Nephron progenitor cell (in vitro differentiated cells): ENCODE data around the gene NTM.

Experiments used
- DNase-seq: peaks from one replicate; pipeline ENCODE4 v3.0.0; 2021
- H3K27ac Mint-ChIP-seq: 2 replicates; pipeline ENCODE4 v1.8.0; 2021; ENCODE audit warnings: mild to moderate bottlenecking, moderate library complexity, mixed read lengths
- H3K27me3 Mint-ChIP-seq: 2 replicates; pipeline ENCODE4 v1.8.0; 2021; ENCODE audit warnings: mild to moderate bottlenecking, low read depth, mixed read lengths; ENCODE audit not compliant: poor library complexity
- H3K36me3 Mint-ChIP-seq: 2 replicates; pipeline ENCODE4 v1.8.0; 2021; ENCODE audit warnings: low read depth, mixed read lengths
- H3K4me1 Mint-ChIP-seq: 2 replicates; pipeline ENCODE4 v1.8.0; 2021; ENCODE audit warnings: mixed read lengths
- H3K4me3 Mint-ChIP-seq: 2 replicates; pipeline ENCODE4 v1.8.0; 2021; ENCODE audit warnings: mild to moderate bottlenecking, moderate library complexity, mixed read lengths
- H3K9me3 Mint-ChIP-seq: 2 replicates; pipeline ENCODE4 v1.8.0; 2021; ENCODE audit warnings: mild to moderate bottlenecking, moderate library complexity, mixed read lengths
- TF ChIP-seq, protein P1 (sequence below): fragments of 200-600 bp; sonication (generic); IDR thresholded peaks from 2 replicates; pipeline ENCODE4 v1.5.0; 2021; ENCODE audit warnings: antibody characterized with exemption

NTM gene

GRCh38 chr11:131810541-131810940 is 440.1 kb downstream of the NTM start:
- Mint-ChIP-seq H3K27ac (no peak overlapping the region), H3K36me3 (no peaks in the 10 kb centered on the region), H3K9me3 (no peaks in the 10 kb centered on the region), H3K27me3 (no peaks in the 10 kb centered on the region), H3K4me1 (peaks cover 11% of the 10 kb centered on the region), H3K4me3 (no peak overlapping the region)
- TF ChIP-seq, protein P1, sequence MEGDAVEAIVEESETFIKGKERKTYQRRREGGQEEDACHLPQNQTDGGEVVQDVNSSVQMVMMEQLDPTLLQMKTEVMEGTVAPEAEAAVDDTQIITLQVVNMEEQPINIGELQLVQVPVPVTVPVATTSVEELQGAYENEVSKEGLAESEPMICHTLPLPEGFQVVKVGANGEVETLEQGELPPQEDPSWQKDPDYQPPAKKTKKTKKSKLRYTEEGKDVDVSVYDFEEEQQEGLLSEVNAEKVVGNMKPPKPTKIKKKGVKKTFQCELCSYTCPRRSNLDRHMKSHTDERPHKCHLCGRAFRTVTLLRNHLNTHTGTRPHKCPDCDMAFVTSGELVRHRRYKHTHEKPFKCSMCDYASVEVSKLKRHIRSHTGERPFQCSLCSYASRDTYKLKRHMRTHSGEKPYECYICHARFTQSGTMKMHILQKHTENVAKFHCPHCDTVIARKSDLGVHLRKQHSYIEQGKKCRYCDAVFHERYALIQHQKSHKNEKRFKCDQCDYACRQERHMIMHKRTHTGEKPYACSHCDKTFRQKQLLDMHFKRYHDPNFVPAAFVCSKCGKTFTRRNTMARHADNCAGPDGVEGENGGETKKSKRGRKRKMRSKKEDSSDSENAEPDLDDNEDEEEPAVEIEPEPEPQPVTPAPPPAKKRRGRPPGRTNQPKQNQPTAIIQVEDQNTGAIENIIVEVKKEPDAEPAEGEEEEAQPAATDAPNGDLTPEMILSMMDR: no peak
- no peak for DNase-seq

DNA sequence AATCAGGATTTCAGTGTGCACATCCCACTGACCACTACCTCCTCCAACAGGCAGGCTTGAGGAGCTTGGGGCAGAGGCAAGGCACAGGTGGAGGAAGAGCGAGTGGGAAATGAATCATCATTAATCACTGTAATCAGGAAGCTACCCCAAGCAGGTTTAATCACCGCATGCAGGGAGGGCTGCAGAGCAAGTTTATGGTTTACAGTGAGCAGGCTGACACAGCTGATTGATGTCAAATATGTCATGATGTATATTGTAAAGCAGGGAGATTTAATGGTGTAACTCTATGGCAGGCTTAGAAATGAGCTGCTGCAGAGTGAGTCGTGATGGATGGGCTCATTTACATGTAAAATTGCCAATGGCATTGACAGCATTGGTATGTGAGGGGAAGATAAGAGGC is 441.0 kb downstream of the NTM start:
- Mint-ChIP-seq H3K4me1 (peaks cover 20% of the 10 kb centered on the region), H3K36me3 (no peaks in the 10 kb centered on the region), H3K9me3 (no peaks in the 10 kb centered on the region), H3K27me3 (no peaks in the 10 kb centered on the region), H3K4me3 (no peak overlapping the region), H3K27ac (no peak overlapping the region)
- no peak for DNase-seq
- TF ChIP-seq, protein P1: no peak

GRCh38 chr11:131814108-131814507 is 443.7 kb downstream of the NTM start:
- Mint-ChIP-seq H3K36me3 (no peaks in the 10 kb centered on the region), H3K9me3 (no peaks in the 10 kb centered on the region), H3K4me1 (peaks cover 26% of the 10 kb centered on the region), H3K27me3 (no peaks in the 10 kb centered on the region), H3K27ac (no peak overlapping the region), H3K4me3 (no peak overlapping the region)
- TF ChIP-seq, protein P1: no peak
- no peak for DNase-seq

DNA sequence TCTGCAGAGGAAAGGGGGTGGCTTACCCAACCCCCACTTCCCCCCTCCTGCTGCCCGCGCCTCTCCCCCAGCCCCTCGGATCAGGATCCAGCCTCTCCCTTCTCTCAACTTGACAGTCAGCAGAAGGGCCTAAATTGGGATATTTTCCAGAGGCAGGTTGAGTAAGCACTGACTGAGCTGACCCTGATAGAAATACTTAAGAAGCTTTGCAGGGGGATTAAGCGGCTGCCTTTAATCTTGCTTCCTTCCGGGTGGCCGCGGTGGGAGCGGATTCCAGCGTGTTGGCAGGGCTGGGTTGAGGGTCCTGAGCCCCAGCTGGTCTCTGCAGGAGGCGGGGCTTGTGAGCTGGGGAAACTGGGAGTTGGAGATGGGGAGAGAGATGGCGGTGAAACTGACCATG is 445.2 kb downstream of the NTM start:
- peaks cover 6% of the 10 kb centered on the region for H3K27me3 Mint-ChIP-seq
- no peak overlapping the region for H3K4me3 Mint-ChIP-seq
- no peaks in the 10 kb centered on the region for H3K9me3 Mint-ChIP-seq
- DNase-seq: peak; percentile 24
- no peak overlapping the region for H3K27ac Mint-ChIP-seq
- TF ChIP-seq, protein P1: no peak
- no peaks in the 10 kb centered on the region for H3K36me3 Mint-ChIP-seq
- H3K4me1 Mint-ChIP-seq: peaks cover 26% of the 10 kb centered on the region

DNA sequence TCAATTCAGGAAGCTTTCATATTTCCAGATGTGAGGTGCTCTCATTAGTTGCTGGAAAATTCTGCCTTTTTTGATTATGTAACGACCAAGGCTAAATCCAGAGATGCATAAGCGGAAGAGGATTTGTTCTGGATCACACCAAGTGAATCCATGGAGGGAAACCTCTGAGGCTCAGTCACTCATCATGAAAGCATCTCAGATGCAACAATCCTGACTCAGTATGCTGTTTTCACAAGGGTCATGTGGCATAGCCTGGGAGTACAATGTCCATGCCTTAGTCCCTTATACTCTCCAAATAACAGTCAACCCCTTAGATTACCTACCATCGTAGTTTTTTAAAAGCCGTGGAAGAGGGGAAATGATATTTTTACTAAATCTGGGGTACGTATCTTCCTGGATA is 445.6 kb downstream of the NTM start:
- H3K4me1 Mint-ChIP-seq: peaks cover 26% of the 10 kb centered on the region
- H3K9me3 Mint-ChIP-seq: no peaks in the 10 kb centered on the region
- H3K36me3 Mint-ChIP-seq: no peaks in the 10 kb centered on the region
- H3K27ac Mint-ChIP-seq: no peak overlapping the region
- peaks cover 6% of the 10 kb centered on the region for H3K27me3 Mint-ChIP-seq
- DNase-seq: no peak
- no peak overlapping the region for H3K4me3 Mint-ChIP-seq
- TF ChIP-seq, protein P1: no peak

DNA sequence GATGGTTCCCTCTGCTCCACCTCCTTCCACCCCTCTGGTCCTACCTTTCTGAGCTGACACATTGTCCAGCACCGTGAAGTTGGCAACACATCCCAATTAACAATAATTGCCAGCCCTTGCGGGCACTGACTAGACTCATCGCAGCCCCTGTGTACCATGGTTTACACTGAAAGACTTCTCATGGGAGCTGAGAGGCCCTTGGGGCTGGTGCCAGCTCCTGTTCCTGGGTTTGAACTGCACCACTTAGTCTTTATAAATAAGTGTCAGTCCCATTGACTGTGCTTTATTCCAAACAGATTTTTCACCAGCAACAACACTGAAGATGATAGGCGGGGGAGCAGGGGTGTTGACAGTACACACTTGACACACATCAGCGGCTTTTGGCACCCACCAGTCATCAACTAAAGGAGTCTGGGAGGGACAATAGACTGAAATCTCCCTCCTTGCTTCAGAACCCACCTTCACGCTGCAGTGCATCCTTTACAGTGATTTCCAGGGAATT is 447.3 kb downstream of the NTM start:
- no peak for DNase-seq
- peaks cover 41% of the 10 kb centered on the region for H3K4me1 Mint-ChIP-seq
- TF ChIP-seq, protein P1: no peak
- peaks cover 6% of the 10 kb centered on the region for H3K27me3 Mint-ChIP-seq
- no peak overlapping the region for H3K27ac Mint-ChIP-seq
- no peaks in the 10 kb centered on the region for H3K36me3 Mint-ChIP-seq
- no peak overlapping the region for H3K4me3 Mint-ChIP-seq
- H3K9me3 Mint-ChIP-seq: no peaks in the 10 kb centered on the region
